ENCODE measurements around the gene TMA7B.

DNA sequence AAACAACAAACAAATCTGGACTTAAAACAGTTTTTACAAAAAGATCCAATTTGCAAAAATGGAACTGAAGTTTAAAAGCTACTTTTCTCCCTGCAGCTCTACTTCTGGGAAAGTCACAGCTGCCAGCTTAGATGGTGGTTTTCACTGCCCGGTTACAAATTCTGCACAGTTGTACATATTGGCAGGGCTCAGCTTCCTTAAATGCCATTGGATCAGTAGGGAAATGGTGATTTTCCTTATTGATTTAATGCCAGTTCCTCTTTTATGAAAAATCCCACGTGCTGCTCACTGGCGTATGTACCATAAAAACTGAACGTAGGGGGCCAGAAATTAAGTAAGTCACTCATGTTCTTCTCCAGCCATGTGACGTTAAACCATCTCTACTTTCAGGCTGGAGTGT lies 36.5 kb upstream of the TMA7B start:
- TF ChIP-seq, protein P1, sequence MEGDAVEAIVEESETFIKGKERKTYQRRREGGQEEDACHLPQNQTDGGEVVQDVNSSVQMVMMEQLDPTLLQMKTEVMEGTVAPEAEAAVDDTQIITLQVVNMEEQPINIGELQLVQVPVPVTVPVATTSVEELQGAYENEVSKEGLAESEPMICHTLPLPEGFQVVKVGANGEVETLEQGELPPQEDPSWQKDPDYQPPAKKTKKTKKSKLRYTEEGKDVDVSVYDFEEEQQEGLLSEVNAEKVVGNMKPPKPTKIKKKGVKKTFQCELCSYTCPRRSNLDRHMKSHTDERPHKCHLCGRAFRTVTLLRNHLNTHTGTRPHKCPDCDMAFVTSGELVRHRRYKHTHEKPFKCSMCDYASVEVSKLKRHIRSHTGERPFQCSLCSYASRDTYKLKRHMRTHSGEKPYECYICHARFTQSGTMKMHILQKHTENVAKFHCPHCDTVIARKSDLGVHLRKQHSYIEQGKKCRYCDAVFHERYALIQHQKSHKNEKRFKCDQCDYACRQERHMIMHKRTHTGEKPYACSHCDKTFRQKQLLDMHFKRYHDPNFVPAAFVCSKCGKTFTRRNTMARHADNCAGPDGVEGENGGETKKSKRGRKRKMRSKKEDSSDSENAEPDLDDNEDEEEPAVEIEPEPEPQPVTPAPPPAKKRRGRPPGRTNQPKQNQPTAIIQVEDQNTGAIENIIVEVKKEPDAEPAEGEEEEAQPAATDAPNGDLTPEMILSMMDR (IDR thresholded peaks at IDR 0.05), result no peak
- TF ChIP-seq ZFX (IDR thresholded peaks at IDR 0.05; ENCODE audit: borderline replicate concordance), result no peak
